ENCODE measurements around the gene IMMP2L.
"Not testable (repeated sequence)": the region's sequence is repeated elsewhere in the genome, so short reads cannot be mapped to it uniquely, and the experiment has no call there.

The IMMP2L gene

DNA sequence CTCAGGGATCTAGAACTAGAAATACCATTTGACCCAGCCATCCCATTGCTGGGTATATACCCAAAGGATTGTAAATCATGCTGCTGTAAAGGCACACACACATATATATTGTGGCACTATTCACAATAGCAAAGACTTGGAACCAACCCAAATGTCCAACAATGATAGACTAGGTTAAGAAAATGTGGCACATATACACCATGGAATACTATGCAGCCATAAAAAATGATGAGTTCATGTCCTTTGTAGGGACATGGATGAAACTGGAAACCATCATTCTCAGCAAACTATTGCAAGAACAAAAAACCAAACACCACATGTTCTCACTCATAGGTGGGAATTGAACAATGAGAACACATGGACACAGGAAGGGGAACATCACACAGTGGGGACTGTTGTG lies 56.9 kb downstream of the IMMP2L start:
- DNase-seq, result not testable (repeated sequence)

DNA sequence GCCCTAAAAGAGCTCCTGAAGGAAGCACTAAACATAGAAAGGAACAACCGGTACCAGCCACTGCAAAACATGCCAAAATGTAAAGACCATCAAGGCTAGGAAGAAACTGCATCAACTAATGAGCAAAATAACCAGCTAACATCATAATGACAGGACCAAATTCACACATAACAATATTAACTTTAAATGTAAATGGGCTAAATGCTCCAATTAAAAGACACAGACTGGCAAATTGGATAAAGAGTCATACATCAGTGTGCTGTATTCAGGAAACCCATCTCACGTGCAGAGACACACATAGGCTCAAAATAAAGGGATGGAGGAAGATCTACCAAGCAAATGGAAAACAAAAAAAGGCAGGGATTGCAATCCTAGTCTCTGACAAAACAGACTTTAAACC lies 60.5 kb downstream of the IMMP2L start:
- not testable (repeated sequence) for DNase-seq

DNA sequence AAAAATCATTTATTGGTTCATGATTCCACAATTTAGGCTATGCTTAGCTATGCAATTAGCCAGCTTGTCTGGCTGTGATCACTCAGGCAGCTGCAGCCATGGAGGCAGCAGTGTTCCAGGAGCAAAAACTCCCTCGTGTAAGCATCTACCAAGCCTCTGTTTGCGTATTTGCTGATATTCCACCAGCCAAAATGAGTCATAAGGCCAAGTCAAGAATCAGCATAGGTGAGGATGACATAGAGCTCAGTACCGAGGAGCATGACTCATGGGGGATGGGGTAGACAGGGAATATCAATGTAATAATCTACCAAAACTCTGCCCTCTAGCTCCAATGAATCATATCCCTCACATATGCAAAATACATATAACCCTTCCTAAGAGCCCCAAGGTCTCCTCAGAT lies 63.3 kb downstream of the IMMP2L start:
- no peak for DNase-seq

DNA sequence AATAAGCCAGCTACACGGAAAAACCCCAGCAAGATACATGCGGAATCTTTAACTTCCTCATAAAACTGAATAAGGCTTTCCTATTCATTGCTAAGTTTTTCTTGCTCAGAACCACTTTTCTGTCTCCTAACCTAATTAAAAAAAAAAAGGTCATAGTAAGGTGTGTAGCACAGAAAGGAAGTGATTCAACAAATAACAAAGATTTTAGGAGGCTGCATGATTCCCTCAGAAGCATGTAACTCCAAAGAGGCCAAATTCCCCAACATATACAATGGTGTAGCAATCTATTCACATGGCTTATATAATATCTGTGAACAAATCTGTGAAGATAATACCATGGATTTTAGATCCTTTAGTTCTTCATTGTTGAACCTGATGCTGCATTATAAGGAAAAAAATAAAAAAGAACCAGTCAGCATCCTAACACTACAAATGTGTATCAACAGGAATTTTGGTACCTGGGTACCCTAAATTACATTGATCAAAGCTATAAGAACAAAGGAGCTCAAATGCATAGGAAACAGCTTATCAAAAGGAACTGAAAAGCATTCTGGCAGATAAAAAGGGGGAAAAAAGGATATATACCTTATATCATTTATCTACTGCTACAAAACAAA lies 63.8 kb downstream of the IMMP2L start:
- no peak for DNase-seq

DNA sequence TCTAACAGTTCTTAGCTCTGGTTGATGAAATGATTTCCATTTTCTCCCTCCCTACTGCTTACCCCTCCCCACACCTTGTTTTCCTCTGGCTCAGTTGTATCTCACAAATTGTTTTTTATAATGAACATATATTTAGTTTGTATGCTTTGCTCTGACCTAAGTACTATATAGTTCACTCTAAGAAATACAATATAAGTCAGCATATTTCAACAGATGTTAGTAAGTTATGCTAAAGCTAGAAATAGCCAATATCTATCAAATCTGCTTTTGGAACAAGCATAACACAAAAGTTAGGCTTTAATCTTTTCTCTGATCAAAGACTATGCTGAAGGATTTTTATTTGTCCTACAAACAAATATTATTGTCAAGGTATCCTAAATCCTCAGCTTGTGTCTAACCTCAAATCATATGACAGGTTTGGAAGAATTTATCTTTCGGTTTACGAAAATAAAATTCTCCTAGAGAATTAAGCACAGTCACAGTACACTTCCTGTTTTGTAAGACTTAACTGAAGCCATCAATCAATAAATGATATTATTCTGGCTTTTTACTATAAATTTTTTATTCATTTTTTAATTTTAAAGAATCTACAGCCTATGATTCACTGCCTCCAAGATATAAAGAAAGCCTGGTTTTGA lies 67.0 kb downstream of the IMMP2L start:
- DNase-seq, result no peak

DNA sequence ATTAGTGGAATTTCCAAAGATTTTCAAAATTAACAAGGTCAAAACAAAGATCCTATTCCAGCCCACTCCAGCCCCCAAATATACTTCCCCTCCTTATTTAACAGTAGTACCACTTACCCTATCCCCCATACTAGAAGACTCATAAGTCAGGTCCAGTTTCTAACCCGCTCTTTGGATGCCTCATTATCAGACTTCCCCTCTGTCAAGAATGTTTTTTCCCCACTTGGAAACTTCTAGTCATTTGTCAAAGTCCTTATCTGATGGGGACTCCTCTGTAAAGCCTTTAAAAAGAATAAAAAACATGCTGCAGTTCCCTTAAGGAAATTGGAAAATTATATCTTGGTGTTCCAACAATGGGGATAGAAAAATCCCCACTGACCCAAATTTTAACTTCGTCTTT lies 70.1 kb downstream of the IMMP2L start:
- no peak for DNase-seq

DNA sequence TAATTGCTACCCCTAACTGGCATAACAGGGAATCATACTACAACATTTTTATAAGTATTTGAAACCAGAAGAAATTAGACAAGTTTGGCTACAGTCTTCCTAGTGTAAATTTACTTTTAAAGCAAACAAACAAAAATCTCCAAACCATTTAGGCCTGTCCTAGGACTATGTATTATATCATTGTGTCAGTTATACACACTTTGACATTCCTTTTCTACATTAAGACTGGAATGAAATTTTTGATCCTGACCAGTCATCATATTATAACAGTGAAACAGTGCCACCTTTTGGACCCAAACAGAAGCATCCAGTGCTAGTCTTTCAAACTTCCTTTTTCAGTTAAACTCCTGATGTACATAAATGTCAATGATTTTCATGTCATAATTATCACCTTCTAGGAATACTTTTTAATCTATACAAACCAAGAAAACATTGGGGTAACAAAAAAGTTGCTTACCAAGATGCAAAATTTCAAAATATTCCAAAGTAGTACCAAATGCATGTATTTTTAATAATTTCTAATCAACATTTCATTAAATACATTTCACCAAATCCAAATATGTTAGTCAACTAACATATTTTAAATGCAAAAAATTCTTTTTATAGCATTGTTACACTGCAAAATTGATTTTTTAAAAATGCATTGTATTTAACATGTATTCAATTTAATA lies 75.7 kb downstream of the IMMP2L start:
- DNase-seq, result peak; percentile 33

DNA sequence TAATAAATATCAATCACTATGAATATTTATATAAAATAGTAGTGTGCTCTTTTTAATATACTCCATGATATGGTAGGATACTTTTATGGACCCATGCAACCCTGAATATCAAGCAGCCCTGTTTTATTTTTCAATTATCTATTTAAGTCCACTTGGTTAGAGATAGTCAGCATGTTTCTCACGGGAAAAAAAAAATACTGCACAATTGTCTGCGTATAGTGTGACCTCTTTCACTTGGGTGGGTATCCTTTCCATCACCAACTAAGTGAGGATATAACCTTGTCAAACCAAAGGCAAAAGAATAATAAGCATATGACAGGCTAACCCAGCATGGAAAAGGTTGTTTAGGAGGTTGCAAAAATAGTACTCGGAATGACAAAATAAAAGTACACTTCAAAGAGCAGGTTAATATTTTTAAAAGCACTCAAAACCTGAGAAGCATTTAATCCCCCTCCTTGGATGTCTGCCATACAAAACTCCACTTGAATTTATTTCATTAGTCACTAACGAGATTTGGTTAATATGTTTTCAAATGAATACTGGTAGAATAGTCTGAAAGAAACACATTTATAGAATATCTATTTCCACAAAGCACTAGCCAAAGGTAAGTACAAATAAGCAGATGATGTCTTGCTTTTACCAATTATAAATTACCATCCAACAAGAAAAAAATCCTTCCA lies 76.5 kb downstream of the IMMP2L start:
- DNase-seq, result no peak

DNA sequence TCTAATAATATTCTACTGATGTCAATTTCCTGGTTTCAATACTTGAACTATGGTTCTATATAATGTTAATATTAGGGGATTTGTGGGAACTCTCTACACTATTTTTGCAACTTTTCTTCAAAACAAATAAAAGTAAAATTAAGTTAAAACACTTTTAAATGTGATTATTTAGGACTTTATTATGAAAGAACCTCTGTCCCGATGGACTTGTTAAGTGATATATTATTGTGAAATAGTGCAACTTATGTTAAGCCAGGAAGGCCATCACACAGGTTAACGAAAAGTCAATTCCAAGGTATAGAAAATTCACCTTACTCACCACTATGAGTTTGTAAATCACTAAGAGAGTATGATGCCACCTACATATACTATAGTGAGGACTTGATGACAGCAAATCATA lies 79.2 kb downstream of the IMMP2L start:
- DNase-seq, result no peak

DNA sequence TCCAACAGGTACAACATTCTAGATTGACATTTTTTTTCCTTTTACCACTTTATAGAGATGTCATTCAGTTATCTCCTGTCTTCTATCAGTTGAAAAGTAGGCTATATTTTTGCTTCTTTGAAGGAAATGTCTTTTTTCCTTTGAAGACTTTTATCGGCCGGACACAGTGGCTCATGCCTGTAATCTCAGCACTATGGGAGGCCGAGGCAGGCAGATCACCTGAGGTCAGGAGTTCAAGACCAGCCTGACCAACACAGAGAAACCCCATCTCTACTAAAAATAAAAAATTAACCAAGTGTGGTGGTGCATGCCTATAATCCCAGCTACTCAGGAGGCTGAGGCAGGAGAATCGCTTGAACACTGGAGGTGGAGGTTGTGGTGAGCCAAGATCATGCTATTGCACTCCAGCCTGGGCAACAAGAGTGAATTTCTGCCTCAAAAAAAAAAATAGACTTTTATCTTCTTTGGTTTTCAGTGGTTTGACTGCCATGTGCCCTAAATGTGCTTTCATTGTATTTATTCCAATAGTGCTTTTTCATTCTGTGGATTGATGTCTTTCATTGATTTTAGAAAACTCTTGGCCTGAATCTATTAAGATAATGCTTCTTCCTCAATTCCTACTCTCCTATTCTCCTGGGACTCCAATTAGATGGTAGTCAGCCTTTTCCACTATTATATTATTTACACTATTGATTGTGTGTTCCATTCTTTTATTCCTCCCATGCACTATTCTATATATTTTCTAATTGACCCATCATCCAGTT lies 84.6 kb downstream of the IMMP2L start:
- no peak for DNase-seq

DNA sequence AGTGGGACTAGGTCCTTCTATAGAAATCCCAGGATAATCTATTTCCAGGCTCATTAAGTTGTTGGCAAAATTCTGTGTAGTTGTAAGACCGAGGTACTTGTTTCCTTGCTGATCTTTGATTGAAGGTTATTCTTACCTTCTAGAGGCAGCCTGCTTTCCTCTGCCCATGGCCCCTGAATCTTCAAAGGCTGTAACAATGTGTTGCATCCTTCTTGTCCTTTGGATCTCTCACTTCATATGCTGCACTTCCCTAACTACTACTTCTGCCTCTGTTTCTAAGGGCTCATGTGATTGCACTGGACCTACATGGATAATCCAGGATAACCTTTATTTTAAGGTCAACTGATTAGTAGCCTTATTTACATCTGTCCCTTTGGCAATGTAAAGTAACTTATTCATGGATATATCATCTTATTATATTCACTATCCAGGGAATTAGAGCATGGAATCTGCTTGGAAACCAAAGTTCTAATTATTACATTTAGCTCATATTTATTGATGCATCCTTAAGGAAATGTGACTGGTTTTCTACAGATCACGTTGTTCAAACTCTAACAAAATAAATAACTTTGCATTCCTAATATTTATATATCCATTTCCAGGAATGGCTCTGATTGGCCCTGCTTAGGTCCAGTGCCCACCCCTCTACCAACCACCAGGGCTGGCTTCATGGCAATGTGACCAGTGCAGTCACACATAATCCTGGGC lies 85.6 kb downstream of the IMMP2L start:
- no peak for DNase-seq

DNA sequence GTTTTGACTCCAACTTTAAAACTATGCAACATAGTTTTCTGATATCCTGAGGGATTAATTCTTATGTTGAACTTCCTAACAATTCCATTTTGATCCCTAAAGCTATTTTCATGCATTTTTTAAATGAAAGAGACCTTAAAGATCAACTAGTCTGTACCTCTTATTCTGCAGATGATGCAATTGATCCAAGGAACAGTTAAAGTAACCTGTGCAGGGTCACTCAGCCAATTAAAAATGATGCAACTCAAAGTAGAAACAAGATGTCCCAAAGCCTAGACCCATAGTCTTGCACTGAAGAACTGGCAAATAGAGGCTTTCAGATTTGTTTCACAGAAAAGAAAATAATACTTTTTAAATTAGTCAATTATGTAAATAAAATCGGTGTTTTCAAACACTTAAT lies 86.3 kb downstream of the IMMP2L start:
- DNase-seq, result no peak

DNA sequence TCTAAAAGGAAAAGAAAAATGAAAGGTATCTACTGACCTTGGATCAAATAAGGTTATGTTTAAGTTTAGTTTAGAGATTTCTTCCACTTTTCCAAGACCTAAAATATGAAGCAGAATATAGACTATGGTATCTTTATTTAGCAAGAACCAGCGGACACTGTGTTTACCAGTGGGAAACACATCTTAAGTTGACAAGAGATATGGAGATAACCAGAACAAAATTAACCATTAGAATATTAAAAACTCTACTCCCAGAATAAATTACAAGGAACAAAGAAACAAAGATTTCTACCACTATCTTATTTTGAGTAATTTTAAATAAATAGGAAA lies 86.9 kb downstream of the IMMP2L start:
- no peak for DNase-seq

DNA sequence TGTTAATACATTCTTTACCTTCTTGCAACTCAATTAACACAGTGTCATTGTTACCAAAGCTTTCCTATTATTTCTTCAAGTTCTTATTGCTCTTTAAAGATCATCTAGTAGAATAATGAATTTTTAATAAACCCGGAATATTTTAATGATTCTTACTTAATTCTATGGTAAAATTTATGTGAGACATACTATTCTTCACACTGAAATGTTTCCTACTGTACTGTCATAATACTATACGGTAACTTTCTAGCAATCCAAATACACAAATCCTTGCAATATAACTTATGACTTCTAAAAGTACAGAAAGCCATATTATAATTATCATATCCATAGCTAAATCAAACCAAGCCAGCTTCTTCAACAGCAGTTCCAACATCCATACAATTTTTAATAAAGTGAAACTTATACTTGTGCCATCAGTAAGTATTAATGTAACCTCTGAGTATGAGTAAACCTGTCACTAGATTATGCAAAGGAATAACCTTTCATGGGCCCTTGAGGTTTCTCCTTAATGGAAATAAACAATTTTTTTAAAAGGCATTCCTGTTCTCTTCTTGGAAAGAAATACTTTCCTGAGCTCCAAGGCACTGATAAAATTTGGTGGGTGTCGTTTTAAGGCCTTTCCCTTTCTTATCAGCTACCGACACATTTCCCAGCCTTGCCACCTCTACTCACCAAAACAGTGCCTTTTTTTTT lies 87.4 kb downstream of the IMMP2L start:
- DNase-seq, result no peak

DNA sequence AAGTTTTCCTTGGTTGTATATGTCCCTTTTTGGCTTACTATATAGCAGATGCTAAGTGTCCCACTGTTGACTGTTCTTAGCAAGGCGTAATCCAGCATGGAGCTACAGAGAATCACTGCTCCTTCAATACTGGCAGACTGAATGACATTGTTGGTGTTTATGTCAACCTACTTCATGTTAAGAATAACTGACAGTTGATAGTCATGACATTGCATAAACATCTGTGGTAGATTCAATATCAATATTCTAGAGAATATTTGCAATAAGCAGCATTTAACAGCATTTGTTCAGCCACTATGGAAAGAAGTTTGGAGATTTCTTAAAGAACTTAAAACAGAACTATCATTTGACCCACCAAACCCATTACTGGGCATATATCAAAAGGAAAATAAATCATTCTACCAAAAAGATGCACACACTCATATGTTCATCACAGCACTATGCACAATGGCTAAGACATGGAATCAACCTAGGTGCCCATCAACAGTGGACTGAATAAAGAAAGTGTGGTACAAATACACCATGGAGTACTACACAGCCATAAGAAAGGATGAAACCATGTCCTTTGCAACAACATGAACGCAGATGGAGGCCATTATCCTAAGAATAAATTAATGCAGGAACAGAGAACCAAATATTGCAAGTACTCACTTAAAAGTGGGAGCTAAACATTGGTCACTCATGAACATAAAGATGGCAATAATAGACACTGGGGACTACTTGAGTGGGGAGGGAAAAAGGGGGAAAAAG lies 88.7 kb downstream of the IMMP2L start:
- no peak for DNase-seq

DNA sequence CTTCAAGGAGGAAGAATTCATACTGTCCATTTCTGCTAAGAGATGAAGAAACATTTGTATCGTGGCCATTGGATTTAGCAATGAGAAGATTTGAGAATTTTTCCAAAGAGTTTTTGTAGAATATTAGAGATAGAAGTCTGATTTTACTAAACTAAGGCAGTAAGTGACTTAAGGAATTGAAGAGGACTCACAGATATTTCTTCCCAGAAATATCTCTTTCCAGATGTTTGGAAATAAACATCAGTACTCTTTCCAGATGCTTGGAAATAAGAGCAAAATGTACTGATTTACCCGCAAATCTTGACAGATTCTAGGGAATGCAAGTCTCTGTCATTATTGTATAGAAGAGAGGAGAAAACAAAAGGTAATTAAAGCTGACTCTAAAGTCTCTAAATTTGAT lies 91.3 kb downstream of the IMMP2L start:
- DNase-seq, result no peak

DNA sequence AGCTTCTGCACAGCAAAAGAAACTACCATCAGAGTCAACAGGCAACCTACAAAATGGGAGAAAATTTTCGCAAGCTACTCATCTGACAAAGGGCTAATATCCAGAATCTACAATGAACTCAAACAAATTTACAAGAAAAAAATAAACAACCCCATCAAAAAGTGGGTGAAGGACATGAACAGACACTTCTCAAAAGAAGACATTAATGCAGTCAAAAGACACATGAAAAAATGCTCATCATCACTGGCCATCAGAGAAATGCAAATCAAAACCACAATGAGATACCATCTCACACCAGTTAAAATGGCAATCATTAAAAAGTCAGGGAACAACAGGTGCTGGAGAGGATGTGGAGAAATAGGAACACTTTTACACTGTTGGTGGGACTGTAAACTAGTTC lies 92.4 kb downstream of the IMMP2L start:
- not testable (repeated sequence) for DNase-seq

DNA sequence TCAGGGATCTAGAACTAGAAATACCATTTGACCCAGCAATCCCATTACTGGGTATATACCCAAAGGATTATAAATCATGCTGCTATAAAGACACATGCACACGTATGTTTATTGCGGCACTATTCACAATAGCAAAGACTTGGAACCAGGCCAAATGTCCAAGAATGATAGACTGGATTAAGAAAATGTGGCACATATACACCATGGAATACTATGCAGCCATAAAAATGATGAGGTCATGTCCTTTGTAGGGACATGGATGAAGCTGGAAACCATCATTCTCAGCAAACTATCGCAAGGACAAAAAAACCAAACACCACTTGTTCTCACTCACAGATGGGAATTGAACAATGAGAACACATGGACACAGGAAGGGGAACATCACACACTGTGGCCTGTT lies 96.5 kb downstream of the IMMP2L start:
- not testable (repeated sequence) for DNase-seq

DNA sequence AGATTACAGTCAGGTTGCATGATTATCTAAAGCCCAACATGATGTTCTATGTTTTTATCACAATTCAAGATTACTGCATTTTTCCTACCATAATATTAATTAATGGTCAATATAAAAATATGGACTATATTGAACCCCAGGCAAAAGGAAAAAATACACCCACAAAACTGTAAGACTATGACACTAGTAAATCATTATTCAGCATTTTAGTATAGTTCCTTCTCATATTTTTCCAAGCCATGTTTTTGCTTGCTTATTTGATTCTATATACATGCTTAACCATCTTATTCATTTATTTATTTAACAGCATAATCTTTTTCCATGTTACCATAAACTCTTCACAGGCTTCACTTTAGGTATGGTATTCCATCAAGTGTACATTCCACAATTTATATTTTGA lies 101.6 kb downstream of the IMMP2L start:
- DNase-seq, result no peak

DNA sequence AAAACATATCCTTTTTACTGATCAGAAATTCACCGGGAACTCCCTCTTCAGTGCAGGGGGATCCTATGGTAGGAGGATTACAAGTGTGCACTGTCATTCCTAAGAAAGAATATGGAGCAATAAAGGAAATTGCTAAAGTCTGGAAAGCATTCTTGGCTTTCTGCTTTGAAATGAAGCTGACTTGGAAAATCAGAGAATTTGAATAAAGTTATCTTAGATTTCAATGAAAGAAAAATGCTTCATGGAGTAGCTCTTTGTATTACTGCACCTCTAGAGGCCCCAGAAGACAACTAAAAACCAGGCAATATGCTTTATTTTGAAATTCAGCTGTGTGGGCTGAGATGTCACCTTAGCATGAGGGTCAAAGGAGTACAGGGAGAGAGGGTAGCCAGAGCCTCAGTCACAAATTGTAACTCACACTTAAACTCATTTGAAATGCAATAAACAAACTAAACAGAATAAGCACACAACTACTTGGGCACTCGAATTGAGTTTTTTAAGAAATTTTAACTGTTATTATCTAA lies 102.5 kb downstream of the IMMP2L start:
- DNase-seq, result no peak

Measured in DMS 273 treated with DMSO at 0.1 percent for 48 hours (cell line).